Sciatic nerve (tissue), 2 donors: ENCODE data around the gene CUBN. TPM values are rescaled to one million over a fixed set of nuclear protein-coding genes. Genes with fewer than 3 reads are reported as not detected.
A peak's percentile ranks its signal among the peaks of the same experiment; 100 is the strongest.

Source experiments
- ATAC-seq: fragments of 200-7000 bp; cut with Tn5 transposase; one replicate; pipeline ENCODE4 v1.9.1; 2020; ENCODE audit warnings: mild to moderate bottlenecking, moderate library complexity
- DNase-seq: peaks from one replicate; pipeline ENCODE4 v3.0.0-alpha.2; 2020; ENCODE audit warnings: low spot score
- intact Hi-C: fragments of 100-400 bp; cut with DNase I; formaldehyde crosslinking; loops from one replicate; pipeline ENCODE4 v1.14.2; 2022
- total RNA-seq: library from RNA; stranded (reverse); fragmentation: NEBNext Ultra II Directional; extraction: Animal tissue kit (Norgen Biotek cat#: 25700); gene quantifications from one replicate; pipeline ENCODE4 v1.2.1, GENCODE V29; 2021
- donor health status: DM: no; HTN: no; CAD: no.
- donor health status: DM: no; HTN: no; CAD: no.

The CUBN gene
- total RNA-seq, 1 donor from 2014 or later, result 27.6 TPM

- ATAC-seq (peak; percentile 34), DNase-seq (no peak)
- intact Hi-C loops, result loop anchor here (5.0 kb wide), 1 partner anchor 56 kb away; no protein-coding TSS in a partner anchor
Measured at GRCh38 chr10:16950656-16951601, 178.7 kb downstream of the CUBN start.

DNA sequence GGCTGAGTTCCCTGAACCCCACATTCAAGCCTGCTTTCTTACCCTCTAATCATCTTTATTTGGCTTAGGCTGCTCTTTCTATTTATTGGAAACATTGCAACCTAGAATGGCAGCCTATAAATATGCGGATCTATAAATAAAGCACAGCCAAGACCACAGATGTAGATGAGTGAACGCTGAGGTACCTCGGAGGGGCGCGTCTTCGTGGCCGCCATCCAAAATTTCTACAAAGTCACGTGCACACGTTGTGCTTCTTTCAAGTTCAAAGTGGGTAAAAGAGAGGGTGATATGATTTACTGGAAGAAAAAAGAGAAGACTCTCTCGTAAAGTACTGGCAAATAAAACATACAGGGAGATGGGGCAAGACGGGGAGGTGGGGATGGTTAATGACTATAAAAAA is 179.8 kb downstream of the CUBN start:
- ATAC-seq (no peak), DNase-seq (no peak)
- intact Hi-C loops, result loop anchor here (5.0 kb wide), 1 partner anchor 57 kb away; no protein-coding TSS in a partner anchor

GRCh38 chr10:16948361-16948760 is 181.2 kb downstream of the CUBN start:
- intact Hi-C loops, result no loop called here
- ATAC-seq (no peak), DNase-seq (no peak)

GRCh38 chr10:16947069-16947468 is 182.5 kb downstream of the CUBN start:
- intact Hi-C loops, result no loop called here
- no peak for ATAC-seq
- DNase-seq, result no peak

DNA sequence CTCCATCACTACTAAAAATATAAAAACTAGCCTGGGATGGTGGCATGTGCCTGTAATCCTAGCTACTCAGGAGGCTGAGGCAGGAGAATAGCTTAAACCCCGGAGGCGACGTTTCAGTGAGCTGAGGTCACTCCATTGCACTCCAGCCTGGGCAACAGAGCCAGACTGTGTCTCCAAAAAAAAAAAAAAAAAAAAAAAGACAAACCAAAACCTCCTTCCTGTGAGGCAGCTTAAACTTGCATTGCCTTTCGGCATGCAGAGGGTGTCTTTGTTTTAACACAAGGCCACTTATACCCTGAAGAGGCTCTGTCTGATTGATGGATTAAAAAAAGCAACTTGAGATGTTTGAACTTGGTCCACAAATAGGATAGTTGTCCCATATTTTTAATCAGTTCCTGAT is 184.0 kb downstream of the CUBN start:
- ATAC-seq (peak; percentile 38), DNase-seq (no peak)
- intact Hi-C loops, result no loop called here

DNA sequence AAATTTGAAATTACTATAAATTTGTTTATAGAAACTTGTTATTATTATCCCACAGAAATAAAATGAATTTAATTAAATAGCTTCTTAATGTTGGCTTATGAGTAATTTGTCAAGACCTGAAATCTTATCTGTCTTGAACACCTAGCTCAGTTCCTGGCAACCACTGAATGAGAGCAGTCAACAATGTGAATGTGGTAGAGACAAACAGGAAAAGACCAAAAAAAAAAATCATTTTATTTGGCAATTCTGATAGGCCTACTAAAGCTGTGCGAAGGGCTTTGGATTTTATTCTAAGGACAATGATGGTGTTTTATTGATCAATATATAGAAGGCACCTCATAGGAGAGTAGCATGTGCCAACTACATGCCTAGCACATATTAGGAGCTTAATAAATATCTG is 184.6 kb downstream of the CUBN start:
- DNase-seq, result no peak
- ATAC-seq, result peak; percentile 14
- intact Hi-C loops, result no loop called here

- intact Hi-C loops, result no loop called here
- peak; percentile 94 for ATAC-seq
- no peak for DNase-seq
Measured at GRCh38 chr10:16944402-16944801, 185.2 kb downstream of the CUBN start.

GRCh38 chr10:16943295-16944285 is 186.0 kb downstream of the CUBN start:
- ATAC-seq, result peak; percentile 67

DNA sequence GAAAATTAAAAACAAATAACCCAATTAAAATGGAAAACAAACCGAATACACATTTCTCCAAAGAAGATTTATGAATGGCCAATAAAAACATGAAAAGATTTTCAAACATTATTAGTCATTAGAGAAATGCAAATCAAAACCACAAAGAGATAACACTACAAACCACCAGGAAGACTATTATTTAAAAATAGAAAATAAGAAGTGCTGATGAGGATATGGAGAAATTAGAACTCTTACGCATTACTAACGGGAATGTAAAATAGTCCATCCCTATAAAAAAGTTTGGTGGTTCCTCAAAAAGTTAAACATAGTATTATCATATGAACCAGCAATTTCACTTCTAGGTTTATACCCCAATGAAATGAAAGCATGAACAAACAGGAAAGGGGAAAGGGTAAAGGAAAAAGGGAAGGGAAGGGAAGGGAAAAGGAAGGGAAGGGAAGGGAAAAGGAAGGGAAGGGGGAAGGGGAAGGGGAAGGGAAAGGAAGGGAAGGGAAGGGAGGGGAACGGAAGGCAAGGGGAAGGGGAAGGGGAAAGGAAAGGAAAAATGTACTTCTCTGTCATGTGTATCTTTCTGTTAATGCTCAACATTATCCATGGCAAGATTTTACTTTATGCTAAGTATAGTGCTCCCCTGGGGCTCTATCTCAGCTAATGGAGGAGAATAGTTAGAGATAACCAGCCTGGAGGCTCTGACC is 187.1 kb downstream of the CUBN start:
- ATAC-seq (no peak), DNase-seq (no peak)
- intact Hi-C loops, result no loop called here

More at GRCh38 chr10:16943295-16944285, 186.0 kb downstream of the CUBN start:
- no peak for DNase-seq
- intact Hi-C loops, result no loop called here

DNA sequence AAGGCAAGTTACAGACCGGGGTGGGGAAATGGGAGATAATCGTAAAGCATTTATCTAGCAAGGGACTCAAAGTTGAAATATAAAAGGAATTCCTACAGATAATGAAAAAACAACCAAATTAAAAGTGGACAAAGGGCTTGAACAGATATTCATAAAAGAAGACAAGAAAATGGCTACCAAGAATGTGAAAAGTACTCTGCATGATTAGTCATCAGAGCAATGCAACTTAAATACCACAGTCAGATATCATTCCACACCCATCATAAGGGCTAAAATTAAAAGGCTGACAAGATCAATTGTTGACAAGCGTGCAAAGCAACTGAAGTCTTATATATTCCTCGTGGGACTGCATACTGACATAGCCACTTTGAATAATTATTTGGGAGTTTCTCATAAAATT is 187.7 kb downstream of the CUBN start:
- DNase-seq (no peak), ATAC-seq (no peak)
- intact Hi-C loops, result no loop called here

GRCh38 chr10:16941067-16941466 is 188.5 kb downstream of the CUBN start:
- ATAC-seq (no peak), DNase-seq (no peak)
- intact Hi-C loops, result no loop called here

GRCh38 chr10:16938952-16939351 is 190.7 kb downstream of the CUBN start:
- ATAC-seq, result no peak
- no peak for DNase-seq
- intact Hi-C loops, result no loop called here

DNA sequence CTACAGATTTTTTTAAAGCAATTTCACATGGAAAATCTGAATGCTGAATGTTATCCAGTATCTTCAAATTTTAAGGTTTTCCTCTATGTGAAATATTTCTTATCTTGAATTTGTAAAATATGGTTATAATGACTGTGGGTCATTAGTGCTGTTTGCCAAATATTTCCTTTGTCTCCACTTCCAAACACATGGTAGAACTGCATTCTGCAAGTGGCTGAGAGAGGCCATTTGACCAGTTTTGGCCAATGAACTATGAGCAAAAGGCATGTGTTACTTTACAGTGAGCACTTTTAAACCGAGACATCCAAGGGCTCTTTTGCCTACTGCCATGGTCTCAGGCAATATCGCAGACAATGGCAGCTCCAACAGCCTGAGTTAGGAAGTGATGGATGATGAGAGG is 195.2 kb downstream of the CUBN start:
- DNase-seq (no peak), ATAC-seq (no peak)
- intact Hi-C loops, result no loop called here

DNA sequence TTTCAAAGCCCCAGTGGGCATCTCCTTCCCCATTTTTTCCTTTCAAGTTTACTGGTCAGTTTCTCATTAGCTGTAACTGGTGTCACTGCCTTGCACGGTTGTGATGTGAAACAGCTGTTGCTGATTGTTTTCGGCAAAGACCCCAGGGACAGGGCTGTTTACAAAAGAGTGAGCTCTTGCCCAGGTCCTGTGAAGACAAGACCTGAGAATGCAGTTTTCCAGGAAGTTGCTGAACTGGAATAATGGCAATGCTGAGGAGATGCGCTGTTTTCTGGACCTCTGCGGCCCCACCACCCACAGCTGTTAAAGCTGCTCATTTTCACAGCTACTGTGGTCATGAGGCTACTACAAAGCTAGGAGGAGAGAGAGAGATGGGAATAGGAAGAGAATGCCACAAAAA is 195.8 kb downstream of the CUBN start:
- peak; percentile 97 for ATAC-seq
- DNase-seq, result peak; percentile 75

GRCh38 chr10:16931930-16932329 is 197.7 kb downstream of the CUBN start:
- intact Hi-C loops, result no loop called here
- no peak for DNase-seq
- no peak for ATAC-seq

More for the DNA sequence above, 195.8 kb downstream of the CUBN start:
- intact Hi-C loops, result no loop called here

GRCh38 chr10:16930540-16930939 is 199.1 kb downstream of the CUBN start:
- intact Hi-C loops, result no loop called here
- no peak for DNase-seq
- ATAC-seq, result no peak

GRCh38 chr10:16929069-16929468 is 200.5 kb downstream of the CUBN start:
- no peak for DNase-seq
- intact Hi-C loops, result no loop called here
- ATAC-seq, result no peak

GRCh38 chr10:16927546-16927945 is 202.1 kb downstream of the CUBN start:
- intact Hi-C loops, result no loop called here
- DNase-seq (no peak), ATAC-seq (no peak)

DNA sequence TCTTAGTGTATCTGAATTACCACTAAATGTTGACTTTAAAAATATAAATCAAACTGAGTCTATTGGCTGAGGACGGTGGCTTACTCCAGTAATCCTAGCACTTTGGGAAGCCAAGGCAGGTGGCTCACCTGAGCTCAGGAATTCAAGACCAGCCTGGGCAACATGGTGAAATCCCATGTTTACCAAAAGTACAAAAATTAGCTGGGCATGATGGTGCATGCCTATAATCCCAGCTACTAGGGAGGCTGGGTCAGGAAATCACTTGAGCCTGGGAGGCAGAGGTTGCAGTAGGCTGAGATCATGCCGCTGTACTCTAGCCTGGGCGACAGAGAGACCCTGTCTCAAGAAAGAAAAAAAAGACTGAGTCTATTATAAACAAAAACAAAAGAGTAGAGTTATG is 205.9 kb downstream of the CUBN start:
- ATAC-seq (no peak), DNase-seq (no peak)
- intact Hi-C loops, result loop anchor here (5.0 kb wide), 1 partner anchor 81 kb away; no protein-coding TSS in a partner anchor
